ENCODE data around the gene ANKIB1.

DNA sequence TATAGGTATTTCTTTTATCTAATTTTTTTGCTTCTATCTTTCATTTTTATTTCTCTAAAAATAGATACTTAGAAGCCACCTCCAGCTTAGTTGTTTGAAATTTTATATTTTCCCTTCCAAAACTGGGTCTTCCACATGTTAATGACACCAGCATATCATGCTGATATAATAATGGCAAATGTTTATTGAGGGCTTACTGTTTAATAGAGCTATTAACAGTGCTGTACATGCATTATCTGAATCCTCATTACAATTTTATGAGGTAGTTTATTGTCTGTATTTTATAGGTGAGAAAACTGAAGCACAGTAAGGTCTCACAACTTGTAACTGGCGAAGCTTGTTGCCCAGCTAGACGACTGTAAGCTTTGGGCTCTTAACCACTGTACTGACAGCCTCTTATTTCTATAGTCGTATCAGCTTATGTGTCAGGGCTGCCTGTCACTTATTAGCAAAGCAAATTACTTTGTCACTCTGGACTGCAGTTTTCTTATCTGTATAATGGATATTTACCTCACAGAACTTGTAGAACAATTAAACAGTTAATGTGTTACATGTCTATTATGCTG lies 51.2 kb downstream of the ANKIB1 start:
- TF ChIP-seq, protein P1, sequence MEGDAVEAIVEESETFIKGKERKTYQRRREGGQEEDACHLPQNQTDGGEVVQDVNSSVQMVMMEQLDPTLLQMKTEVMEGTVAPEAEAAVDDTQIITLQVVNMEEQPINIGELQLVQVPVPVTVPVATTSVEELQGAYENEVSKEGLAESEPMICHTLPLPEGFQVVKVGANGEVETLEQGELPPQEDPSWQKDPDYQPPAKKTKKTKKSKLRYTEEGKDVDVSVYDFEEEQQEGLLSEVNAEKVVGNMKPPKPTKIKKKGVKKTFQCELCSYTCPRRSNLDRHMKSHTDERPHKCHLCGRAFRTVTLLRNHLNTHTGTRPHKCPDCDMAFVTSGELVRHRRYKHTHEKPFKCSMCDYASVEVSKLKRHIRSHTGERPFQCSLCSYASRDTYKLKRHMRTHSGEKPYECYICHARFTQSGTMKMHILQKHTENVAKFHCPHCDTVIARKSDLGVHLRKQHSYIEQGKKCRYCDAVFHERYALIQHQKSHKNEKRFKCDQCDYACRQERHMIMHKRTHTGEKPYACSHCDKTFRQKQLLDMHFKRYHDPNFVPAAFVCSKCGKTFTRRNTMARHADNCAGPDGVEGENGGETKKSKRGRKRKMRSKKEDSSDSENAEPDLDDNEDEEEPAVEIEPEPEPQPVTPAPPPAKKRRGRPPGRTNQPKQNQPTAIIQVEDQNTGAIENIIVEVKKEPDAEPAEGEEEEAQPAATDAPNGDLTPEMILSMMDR (IDR thresholded peaks at IDR 0.05 in 8 of 11, conservative IDR thresholded peaks at IDR 0.05 in 3 of 11), result no peak
- no peak for TF ChIP-seq POLR2AphosphoS5 (IDR thresholded peaks at IDR 0.05)
